ENCODE measurements around the gene CRB2.

CRB2 gene

GRCh38 chr9:123389698-123390097, 33.7 kb downstream of the CRB2 start:
- Histone ChIP-seq H3K36me3 (replicated peaks; ENCODE audit: insufficient read depth, low read length) (no peaks in the 10 kb centered on the region), H3K27ac (ENCODE audit: low read length) (no peak overlapping the region), H3K4me2 (ENCODE audit: low read depth, low read length) (no peak overlapping the region), H3K9ac (ENCODE audit: low read length) (no peak overlapping the region), H3K9me3 (replicated peaks; ENCODE audit: insufficient read depth, low read length) (no peaks in the 10 kb centered on the region), H3K79me2 (ENCODE audit: low read length) (no peaks in the 10 kb centered on the region), H2AFZ (ENCODE audit: low read length) (no peak overlapping the region), H3F3A (ENCODE audit: insufficient read depth, low read length) (0 out of 2 replicates have a peak, but pooled peaks cover 4% of the 10 kb centered on the region), H3K27me3 (replicated peaks; ENCODE audit: insufficient read depth, low read length) (no peaks in the 10 kb centered on the region), H3K9me2 (replicated peaks; ENCODE audit: insufficient read depth, low read length) (no peaks in the 10 kb centered on the region), H3K4me3 (ENCODE audit: low read length) (no peak overlapping the region), H3K4me1 (ENCODE audit: low read length) (no peaks in the 10 kb centered on the region), H4K20me1 (ENCODE audit: insufficient read depth, low read length) (no peaks in the 10 kb centered on the region)
- no peak for DNase-seq
- no peak for TF ChIP-seq EZH2 (optimal IDR thresholded peaks at IDR 0.05; ENCODE audit: low read depth, low read length)
- TF ChIP-seq EZH2phosphoT487 (IDR thresholded peaks at IDR 0.05; ENCODE audit: low read length): no peak
- no peak for TF ChIP-seq CTCF (IDR thresholded peaks at IDR 0.05; ENCODE audit: low read length)

- TF ChIP-seq EZH2phosphoT487 (IDR thresholded peaks at IDR 0.05; ENCODE audit: low read length) (no peak), CTCF (IDR thresholded peaks at IDR 0.05; ENCODE audit: low read length) (no peak), EZH2 (optimal IDR thresholded peaks at IDR 0.05; ENCODE audit: low read depth, low read length) (no peak)
- Histone ChIP-seq H4K20me1 (ENCODE audit: insufficient read depth, low read length) (no peaks in the 10 kb centered on the region), H3K4me1 (ENCODE audit: low read length) (no peaks in the 10 kb centered on the region), H3K27me3 (replicated peaks; ENCODE audit: insufficient read depth, low read length) (no peaks in the 10 kb centered on the region), H3K36me3 (replicated peaks; ENCODE audit: insufficient read depth, low read length) (no peaks in the 10 kb centered on the region), H3K79me2 (ENCODE audit: low read length) (no peaks in the 10 kb centered on the region), H2AFZ (ENCODE audit: low read length) (no peak overlapping the region), H3K4me2 (ENCODE audit: low read depth, low read length) (no peak overlapping the region), H3K9me3 (replicated peaks; ENCODE audit: insufficient read depth, low read length) (no peaks in the 10 kb centered on the region), H3K27ac (ENCODE audit: low read length) (no peak overlapping the region), H3K4me3 (ENCODE audit: low read length) (no peak overlapping the region), H3K9ac (ENCODE audit: low read length) (no peak overlapping the region), H3K9me2 (replicated peaks; ENCODE audit: insufficient read depth, low read length) (no peaks in the 10 kb centered on the region), H3F3A (ENCODE audit: insufficient read depth, low read length) (no peaks in the 10 kb centered on the region)
- DNase-seq: no peak
These were observed 34.5 kb downstream of the CRB2 start for GRCh38 chr9:123390337-123391135.

GRCh38 chr9:123391233-123391632, 35.2 kb downstream of the CRB2 start:
- Histone ChIP-seq H2AFZ (ENCODE audit: low read length) (no peak overlapping the region), H4K20me1 (ENCODE audit: insufficient read depth, low read length) (no peaks in the 10 kb centered on the region), H3K9ac (ENCODE audit: low read length) (no peak overlapping the region), H3K4me1 (ENCODE audit: low read length) (no peaks in the 10 kb centered on the region), H3K9me2 (replicated peaks; ENCODE audit: insufficient read depth, low read length) (no peaks in the 10 kb centered on the region), H3K27ac (ENCODE audit: low read length) (no peak overlapping the region), H3K4me2 (ENCODE audit: low read depth, low read length) (no peak overlapping the region), H3K36me3 (replicated peaks; ENCODE audit: insufficient read depth, low read length) (no peaks in the 10 kb centered on the region), H3K4me3 (ENCODE audit: low read length) (no peak overlapping the region), H3F3A (ENCODE audit: insufficient read depth, low read length) (no peaks in the 10 kb centered on the region), H3K9me3 (replicated peaks; ENCODE audit: insufficient read depth, low read length) (no peaks in the 10 kb centered on the region), H3K27me3 (replicated peaks; ENCODE audit: insufficient read depth, low read length) (no peaks in the 10 kb centered on the region), H3K79me2 (ENCODE audit: low read length) (no peaks in the 10 kb centered on the region)
- TF ChIP-seq EZH2 (optimal IDR thresholded peaks at IDR 0.05; ENCODE audit: low read depth, low read length): no peak
- TF ChIP-seq CTCF (IDR thresholded peaks at IDR 0.05; ENCODE audit: low read length): no peak
- TF ChIP-seq EZH2phosphoT487 (IDR thresholded peaks at IDR 0.05; ENCODE audit: low read length): no peak
- no peak for DNase-seq

Data from MM.1S (cell line).